CD4-positive, alpha-beta T cell treated with Interleukin-4 for 4 hours (primary cell): ENCODE data around the gene HPSE.
"Not testable (repeated sequence)": the region's sequence is repeated elsewhere in the genome, so short reads cannot be mapped to it uniquely, and the experiment has no call there.

ENCODE experiments used
- DNase-seq: peaks from one replicate; pipeline ENCODE4 v3.0.0-alpha.2; 2020

HPSE gene

DNA sequence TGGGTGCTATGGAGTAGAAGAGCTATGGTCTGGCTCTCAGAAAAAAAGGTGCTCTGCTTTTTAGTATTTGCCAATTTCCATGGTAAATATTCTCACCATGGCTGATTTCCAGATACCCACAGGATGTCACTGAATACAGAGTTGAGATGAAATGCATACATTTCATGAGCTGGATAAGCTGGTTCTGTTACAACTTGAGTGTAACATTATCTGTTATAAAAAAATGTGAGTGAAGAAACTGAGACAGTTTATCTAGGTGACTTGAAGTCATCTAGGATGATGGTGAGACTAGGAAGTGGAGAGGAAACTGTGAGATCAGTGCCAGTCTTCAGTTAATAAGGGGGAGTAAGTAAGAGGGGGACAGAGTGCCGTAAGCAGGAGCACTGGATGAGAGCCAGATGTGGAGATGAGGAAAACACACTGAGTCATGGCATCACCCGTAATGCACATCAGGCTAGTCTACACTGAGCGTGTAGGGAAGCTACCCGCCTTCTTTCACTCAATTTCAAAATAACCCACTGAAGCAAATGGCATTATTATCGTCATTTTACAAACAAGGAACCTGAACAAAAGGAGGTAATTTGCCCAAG lies 5.0 kb downstream of the HPSE start:
- no peak for DNase-seq

DNA sequence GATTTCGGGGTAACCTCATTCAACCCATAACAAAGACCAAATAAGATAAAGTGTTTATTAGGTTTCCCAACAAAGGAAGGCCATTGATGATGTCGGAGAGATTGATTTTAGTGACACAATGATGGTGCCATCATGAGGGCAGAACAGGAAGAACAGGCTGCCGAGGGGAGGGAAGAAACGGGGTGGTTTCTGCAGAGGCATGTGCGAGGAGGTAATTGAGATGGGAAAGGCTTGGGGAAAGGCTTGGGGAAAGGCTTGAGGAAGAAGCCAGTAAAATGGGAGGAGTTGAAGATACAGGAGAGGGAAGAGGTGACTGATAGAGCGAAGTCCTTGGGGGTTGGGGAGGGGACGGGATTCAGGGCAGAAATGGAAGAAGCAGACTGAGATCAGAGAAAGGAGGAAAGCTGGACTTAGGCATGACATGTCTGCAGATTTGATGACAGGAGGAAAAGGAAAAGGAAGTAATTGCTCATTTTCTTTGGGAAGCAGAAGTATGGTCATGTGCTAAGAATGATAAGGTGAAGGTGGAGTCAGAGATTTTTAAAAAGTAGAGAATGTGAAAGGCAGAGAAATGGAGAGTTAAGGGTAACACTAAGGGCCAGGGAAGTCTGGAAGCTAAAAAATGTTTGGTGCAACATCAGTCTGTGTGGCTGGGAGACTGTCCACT lies 6.0 kb downstream of the HPSE start:
- no peak for DNase-seq

DNA sequence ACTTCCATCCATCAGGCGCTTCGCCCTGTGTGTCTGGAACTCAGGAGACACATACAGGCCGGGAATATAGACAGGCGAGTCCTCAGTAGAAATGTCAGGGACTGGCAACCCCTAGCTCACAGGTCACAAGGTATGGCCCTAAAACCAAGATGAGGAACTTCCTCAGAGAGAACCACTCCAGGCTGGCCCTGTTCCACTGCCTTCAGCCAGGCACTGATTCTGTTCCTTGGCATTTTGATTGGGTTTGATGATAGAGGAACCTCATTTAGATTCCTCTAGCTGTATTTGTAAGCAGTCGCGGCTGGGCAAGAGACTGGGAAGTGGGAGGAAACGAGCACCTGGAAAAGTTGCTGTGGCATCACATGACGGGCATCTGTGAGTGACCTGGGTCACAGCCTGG lies 8.1 kb downstream of the HPSE start:
- DNase-seq = no peak

DNA sequence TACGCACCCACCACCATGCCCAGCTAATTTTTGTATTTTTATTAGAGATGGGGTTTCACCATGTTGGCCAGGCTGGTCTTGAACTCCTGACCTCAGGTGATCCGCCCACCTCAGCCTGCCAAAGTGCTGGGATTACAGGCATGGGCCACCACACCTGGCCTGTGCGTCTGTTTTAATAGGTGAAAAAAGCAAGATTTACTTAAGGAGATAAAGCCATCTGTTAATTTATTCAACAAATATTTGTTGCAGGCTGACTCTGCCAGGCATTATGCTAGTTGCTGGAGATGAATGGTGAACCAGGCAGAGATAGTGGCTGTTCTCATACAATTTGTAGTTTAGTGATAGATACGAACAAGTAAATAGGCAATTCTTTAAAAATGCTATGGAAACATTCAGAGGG lies 9.3 kb downstream of the HPSE start:
- DNase-seq = not testable (repeated sequence)

DNA sequence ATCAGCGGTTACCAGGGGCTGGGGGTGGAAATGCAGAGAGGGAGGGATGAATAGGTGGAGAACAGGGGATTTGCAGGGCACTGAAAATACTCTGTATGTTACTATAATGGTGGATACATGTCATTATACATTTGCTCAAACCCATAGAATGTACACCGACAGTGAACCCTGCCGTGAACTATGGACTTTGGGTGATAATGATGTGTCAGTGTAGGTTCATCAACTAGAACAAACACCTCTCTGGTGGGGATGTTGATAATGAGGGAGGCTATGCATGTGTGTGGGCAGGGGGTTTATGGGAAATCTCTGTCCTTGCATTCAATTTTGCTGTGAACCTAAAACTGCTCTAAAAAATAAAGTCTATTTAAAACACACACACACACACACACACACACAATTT lies 11.5 kb downstream of the HPSE start:
- no peak for DNase-seq

DNA sequence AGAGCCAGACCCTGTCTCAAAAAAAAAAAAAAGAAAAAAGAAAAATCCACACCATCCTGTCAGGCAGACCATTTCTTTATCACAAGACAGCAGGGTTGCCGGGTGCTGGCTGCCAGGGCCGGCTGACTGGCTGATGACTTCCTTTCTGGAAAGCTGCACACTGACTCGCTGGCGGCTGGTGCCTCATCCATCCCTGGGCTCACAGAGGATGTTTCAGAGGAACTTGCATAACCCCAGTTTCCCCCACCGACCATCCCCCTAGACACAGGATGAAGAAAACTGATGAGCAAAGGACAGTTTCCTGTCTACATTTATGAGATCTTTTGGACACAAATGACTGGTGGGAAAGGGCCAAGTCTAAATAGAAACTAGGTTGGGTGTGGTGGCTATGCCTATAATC lies 14.1 kb downstream of the HPSE start:
- DNase-seq = no peak

DNA sequence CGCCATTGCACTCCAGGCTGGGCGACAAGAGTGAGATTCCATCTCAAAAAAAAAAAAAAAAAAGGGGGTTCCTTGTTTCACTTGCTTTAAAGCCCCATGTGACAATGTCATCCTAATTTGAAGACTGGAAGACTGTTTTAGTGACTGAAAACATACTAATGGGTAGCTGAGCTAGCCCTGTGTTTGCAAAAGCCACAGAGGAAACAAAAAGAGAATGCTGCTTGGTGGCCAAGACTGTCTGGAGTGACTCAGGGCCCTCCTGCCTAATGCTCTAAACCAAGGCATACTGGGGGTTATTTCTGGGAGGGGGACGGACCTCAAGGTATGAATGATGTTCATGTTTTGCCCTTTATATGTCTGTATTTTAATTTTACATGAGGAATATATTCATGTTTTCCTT lies 16.0 kb downstream of the HPSE start:
- no peak for DNase-seq

DNA sequence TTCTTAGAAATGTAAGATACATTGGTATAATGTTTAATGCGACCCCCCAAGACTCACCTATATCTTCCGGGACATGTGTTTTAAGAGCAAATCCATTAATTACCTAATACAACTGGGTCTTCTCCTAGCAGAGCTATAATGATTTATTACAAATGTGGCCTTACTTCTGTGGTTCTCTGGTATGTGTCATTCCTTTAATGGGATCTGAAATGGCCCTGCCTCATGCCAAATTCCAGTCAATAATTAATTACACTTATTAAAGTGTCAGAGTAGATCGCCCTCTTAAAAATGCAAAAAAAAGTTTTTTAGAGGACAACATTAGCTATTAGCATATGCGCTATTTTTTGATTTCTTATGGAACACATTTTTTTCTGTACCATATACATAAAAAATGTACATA lies 17.0 kb downstream of the HPSE start:
- no peak for DNase-seq

DNA sequence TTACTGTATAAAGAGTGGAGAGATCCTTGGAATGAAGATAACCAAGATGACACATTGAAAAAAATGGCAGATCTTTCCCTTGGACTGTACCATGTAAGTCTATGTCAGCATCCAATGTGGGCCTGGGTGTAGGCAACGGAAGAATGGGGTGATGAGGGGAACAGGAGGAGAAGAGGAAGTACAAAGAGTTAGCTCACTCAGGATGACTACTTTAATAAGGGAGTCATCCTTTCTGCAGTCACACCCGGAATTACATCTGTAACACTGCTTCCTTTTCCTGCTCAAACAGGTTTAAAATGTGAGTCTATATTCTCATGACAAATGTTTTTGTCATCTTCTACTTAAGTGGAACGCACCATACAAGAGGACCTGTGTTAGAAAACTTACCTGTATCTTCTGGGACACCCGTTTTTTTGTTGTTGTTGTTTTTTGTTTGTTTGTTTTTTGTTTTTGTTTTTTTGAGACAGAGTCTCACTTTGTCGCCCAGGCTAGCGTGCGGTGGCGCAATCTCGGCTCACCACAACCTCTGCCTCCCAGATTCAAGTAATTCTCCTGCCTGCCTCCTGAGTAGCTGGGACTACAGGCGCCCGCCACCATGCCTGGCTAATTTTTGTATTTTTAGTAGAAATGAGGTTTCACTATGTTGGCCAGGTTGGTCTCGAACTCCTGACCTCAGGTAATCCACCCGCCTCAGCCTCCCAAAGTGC lies 18.0 kb downstream of the HPSE start:
- no peak for DNase-seq

DNA sequence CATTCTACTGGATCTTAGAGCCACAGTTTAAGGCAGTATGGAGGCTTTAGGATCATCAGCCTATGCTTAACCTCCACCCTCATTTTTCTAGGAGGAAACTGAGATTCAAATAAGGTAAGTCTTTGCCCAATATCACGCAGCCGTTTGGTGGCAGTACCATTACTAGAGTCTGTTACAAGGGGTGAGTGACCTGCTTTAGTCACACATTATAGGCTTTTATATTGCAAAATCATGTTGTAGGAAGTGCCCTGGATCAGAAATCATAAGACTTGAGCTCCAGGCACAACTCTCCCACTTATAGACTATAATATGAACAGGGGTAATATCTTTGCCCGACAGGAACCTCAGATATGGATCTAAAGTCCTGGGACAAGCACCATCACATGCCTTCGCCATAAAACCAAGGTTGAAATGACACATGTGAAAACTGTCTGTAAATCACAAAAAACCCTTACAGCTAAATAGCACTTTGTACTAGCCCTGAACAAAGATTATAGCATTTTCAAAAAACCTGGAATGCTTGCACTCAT lies 19.2 kb downstream of the HPSE start:
- DNase-seq = no peak

DNA sequence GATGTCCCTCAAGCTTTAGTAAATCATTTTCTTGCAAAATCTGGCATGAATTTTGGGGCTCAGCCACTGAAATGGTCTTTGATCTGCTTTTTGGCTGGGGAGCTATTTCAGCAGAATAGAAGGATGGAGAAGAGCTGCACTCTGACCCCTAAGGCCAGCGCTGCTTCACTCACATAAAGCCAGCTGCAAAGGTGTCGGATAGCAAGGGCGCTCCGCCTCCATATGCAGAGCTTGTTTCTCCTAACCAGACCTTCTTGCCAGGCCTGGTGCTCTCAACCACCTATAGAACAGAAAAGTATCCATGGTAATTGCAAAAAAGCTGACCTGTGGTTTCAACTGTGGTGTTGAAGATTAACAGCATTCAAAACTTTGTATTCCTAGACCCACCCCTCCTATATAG lies 26.0 kb downstream of the HPSE start:
- no peak for DNase-seq

DNA sequence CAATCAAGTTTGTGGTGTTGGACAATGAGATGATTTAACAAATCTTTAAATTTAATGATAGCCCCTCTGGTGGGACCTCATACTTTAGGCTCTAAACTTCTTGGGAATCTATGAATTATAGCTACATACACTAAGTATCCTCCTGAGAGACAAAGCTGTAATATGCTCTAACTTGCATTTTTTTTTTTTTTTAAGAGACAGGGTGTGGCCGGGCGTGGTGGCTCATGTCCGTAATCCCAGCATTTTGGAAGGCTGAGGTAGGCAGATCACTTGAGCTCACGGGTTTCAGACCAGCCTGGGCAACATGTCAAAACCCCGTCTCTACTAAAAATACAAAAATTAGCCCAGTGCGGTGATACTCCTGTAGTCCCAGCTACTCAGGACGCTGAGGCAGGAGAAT lies 26.7 kb downstream of the HPSE start:
- no peak for DNase-seq

DNA sequence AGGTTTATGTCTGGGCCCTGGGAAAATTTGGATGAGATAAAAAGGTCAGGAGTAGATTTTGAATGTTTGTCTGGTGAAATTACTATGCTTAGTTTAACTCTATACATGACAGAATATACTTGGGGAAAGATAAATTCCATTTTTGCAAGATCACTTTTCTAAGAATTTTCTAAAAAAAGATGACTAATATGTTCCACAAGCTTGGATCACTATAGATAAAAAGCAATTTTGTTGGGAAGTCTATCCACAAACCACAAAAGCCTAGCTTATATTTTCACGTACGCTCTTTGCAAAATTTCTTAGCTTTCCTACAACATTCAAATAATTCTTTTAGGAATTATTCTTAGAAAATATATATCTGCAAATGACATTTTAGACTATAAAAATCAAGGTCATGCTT lies 29.5 kb downstream of the HPSE start:
- DNase-seq = no peak

DNA sequence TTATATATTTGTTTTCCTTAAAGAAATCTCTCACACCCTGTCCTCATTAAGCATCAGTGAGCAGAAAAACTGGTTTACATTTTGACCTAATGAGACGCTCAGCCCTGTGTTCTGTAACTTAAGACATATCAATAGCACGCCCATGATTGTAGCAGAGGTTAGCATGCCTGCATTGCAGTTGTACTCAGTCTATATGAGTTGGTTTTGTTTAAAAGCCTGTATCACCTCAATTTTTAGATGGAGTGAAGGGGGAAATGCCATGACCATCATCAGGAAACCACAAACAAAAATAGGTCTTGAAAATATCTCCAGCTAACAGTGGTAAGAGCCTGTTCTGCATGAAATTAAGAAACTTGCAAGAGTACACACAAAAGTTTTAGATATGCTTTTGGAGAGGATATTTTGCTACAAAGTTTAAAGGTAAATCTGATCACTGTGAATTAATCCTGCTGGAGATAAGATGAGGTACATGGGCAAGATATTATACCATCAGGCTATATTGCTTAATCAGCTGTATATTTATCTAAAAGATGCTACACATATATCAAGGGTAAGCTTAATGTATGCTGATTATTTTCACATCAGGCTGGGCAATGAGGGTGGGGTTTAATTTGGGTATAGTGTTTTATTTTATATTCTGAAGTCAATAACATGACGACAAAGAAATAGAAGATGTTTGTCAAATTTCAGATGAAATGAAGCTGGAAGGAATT lies 36.9 kb downstream of the HPSE start:
- DNase-seq = peak; percentile 31

DNA sequence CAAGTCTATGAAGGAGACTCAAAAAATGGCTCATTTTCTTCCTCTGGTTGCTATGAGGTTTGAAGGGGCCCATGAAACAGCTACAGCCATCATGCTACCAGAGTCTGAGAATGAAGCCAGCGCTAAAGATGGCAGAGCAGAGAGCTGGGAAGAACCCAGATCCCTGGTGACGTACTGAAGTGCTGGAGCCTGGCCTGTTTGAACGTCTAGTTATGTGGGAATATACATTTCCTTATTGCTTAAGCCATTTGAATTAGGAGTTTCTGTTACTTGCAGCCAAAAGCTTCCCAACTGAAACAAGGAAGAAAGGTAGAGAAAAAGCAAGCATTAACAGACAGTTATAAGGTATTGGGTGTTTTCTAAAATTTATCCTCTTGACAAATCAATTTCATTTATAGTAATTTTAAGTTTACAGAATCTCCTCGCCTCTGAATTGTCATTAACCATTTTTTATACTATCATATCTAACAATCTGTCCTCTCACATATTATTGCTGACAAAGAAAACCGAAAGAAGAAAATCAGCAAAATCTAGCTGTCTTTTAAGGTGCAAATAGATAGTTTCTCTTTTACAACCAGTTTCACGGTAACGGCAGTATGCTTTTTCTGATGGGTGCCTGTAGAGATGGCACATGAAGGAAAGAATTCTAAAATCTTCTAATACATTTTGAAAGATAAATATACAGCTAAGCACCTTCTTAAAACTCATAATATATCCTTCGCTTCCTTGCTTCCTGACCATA lies 41.2 kb downstream of the HPSE start:
- DNase-seq = no peak

DNA sequence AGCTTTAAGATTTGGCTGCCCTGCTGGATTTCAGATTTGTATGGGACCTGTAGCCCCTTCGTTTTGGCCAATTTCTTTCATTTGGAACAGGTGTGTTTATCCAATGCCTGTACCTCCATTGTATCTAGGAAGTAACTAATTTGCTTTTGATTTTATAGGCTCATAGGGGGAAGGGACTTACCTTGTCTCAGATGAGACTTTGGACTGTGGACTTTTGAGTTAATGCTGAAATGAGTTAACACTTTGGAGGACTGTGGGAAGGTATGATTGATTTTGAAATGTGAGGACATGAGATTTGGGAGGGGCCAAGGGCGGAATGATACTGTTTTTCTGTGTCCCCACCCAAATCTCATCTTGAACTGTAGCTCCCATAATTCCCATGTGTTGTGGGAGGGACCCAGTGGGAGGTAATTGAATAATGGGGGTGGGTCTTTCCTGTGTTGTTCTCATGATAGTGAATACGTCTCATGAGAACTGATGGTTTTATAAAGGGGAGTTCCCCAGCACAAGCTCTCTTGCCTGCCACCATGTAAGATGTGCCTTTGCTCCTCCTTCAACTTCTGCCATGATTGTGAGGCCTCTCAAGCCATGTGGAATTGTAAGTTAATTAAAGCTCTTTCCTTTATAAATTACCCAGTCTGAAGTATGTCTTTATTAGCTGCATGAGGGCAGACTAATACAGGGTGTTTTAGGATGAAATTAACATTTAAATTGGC lies 44.4 kb downstream of the HPSE start:
- not testable (repeated sequence) for DNase-seq

DNA sequence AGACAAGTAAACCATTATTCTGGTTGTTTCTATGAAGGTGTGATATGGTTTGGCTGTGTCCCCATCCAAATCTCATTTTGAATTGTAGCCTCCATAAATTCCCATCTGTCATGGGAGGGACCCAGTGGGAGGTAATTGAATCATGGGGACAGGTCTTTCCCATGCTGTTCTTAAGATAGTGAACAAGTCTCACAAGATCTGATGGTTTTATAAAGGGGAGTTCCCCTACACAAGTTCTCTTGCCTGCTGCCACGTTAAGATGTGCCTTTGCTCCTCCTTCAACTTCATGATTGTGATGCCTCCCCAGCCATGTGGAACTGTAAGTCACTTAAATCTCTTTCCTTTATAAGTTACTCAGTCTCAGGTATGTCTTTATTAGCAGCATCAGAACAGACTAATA lies 46.3 kb downstream of the HPSE start:
- DNase-seq = not testable (repeated sequence)

DNA sequence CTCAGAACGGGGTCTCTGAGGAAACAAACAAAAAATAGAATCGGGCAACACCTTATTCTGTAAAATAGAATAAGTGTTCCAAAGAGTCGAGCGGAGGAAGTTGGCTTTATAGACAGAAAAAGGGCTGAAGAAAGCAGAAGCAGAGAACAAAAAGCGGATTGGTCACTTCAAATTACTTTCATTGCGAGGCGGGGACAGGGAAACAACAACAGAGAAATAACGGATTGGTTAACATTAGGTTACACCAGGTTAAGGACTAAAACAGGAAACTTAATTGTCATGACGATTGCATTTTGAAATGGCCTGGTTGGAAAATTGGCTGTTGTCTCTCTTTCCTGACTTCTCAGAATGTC lies 49.6 kb downstream of the HPSE start:
- DNase-seq = peak; percentile 42

DNA sequence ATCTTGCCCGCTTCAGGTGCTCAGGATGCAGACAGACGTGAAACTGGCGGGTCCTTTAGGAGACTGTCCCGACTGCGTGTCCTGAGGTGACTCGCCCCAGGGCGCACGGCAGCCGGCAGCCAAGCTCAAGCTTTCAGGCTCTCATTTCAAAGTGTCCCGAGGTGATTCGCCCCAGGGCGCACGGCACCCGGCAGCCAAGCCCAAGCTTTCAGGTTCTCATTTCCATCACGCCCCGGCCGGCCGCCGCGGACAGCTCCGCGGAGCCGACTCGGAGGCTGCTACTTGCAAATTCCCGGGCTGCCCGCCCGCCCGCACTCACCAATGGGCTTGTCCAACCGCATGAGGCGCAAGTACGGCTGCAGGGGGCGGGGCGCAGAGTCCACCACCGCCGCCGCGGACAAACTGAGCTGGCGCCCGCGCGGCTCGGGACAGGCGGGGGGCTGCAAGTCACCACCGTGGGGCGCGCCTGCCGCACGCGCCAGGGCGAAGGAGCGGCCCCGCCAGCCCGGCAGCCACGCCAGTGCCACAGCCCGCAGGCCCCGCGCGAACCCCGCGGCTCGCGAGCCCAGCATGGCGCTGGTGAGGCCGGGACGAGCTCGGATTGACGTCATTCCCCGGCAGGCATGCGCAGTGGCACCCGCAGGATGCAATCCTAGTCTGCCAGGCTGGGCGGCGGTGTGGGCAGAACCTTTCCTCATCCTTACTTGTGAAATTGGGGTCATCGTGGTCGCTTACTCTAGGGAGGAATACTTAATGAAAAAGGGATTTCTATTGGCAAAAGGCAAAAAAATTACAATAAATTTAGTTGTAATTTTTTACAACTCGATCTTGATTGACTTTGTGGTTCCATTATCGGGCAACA lies 50.2 kb downstream of the HPSE start, which contains the start of gene COQ2:
Gene COQ2, minus strand, starts transcription at position 606 of the 862 bp plus-strand sequence. Its CDS starts 34 bp downstream, at position 572.
- DNase-seq = peak; percentile 89

DNA sequence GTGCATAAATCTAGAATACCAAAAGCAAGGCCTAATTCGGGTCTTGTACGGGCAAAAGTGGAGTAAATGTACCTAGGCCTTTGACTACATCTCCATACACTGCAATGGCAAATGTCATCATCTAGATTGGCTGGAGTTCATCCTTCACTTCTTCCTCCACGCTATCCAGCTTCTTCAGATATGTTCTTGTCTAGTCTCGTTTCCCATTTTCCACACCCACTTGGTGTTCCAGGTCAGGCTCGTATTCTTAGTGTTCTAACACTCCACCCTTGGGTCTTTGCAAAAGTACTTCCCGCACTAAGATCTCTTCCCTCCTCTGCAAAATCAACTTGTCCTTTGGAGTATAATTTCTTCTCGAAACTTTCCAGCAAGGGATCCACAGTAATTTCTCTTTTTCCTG lies 51.5 kb downstream of the HPSE start:
- DNase-seq = no peak

DNA sequence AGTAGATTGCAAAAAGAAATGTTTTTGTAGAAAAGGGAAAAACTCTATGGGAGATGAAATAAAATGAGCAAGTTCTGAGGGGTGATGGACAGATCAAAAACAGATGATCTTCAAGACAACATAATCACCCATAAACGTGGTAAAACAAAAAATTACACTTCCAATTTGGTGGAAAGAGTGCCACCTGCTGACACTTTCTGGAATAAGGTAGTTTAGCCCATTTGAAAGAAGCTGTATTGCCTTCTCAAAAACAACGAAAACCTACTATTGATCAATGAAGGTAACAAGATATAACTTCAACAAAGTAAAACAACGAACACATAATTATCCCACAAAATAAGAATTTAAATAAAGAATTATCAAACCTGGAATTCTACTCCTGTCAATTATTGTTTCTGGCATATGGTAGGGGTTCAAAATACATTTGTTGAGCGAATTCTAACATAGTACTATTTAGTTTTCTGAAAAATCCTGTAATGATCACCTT lies 52.6 kb downstream of the HPSE start:
- peak; percentile 77 for DNase-seq
